DMS53 (cell line): Measurements from ENCODE around the gene EIF3L.
"Not testable (repeated sequence)": the region's sequence is repeated elsewhere in the genome, so short reads cannot be mapped to it uniquely, and the experiment has no call there.

ENCODE experiments used
- DNase-seq: peaks from one replicate; lab custom pipeline; 2025; lab: John Stamatoyannopoulos, UW

EIF3L gene

DNA sequence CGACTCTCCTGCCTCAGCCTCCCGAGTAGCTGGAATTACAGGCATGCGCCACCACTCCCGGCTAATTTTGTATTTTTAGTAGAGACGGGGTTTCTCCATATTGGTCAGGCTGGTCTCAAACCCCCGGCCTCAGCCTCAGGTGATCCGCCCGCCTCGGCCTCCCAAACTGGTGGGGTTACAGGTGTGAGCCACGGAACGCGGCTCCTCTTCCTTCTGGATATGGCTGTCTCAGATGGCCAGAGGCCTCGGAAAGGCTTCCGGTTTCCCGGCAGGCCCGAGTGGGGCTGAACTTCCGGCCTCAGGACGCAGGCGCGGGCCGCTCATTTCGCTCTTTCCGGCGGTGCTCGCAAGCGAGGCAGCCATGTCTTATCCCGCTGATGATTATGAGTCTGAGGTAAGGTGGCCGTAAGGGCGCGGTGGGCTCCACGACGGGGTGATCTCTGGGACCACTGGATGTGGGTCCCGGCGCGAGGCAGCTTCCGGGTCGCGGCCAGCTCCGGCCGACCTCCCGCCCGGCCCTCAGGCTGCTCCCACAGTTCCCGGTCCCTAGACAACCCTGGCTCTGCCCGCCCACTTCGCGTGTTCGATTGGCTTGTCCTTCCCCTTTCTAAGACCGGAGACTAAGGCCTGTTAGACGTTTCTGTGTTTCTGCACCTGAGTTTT lies at the start of gene EIF3L:
Gene EIF3L (plus strand): TSS at position 331 of the 663 bp plus-strand sequence. CDS start 31 bp downstream, at position 362.
- DNase-seq, result peak; percentile 88

GRCh38 chr22:37799979-37800378 lies 49.2 kb upstream of the EIF3L start:
- not testable (repeated sequence) for DNase-seq

GRCh38 chr22:37801946-37802309 lies 47.3 kb upstream of the EIF3L start:
- peak; percentile 68 for DNase-seq

GRCh38 chr22:37802310-37803194 lies 46.7 kb upstream of the EIF3L start:
- DNase-seq, result peak; percentile 69

DNA sequence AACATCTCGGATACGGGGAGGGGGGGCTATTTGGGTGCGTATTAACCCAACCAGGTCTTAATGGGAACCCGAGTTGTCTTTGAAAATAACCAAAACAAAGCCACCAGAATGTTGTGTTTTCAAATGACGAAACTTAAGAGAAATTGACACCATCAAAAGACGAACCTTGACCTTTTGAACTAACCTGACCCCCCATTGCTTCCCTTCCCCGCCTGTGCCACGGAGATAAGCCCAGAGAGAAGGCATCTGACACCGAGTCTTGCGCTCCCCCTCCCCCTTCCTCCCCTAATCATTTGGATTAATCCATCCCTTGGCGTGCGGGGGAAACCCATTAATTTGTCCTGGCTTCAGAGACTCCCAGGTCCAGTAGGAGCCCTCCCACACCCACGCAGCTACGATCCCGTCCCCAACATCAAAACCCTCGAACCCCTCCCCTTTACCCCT lies 46.0 kb upstream of the EIF3L start:
- peak; percentile 54 for DNase-seq

DNA sequence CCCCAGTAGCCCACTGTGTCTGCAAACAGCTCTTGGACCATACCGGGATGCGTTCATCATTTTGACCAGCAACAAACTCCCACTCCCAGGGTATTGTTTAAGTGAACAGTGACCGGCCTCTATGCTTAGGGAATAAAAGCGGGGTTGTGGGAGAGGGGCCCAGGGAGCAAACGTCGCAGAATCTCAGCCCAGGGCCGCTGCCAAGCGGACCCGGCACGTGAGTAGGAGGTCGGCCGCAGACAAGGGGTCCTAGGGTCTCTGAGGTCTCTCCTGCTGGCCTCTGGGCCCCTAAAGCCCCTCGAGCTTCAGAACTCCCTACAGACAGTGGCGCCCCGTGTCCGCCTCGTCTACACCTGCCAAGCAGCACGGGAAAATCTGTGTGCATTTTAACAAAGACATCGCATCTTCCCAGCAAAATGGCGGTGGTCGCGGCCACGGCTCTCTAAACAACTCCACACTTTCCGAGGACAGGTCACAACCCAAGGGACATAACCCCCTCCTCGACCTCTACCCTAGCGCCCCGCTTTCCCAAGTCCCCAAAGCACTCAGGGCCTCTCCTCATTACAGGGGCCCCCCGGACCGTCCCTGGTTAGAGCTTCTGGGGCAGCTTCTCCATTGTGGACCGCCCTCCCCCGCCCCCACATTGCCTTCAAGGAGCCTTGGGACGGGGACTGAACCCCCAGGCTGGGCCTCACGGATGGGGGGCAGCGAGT lies 45.4 kb upstream of the EIF3L start:
- peak; percentile 54 for DNase-seq

DNA sequence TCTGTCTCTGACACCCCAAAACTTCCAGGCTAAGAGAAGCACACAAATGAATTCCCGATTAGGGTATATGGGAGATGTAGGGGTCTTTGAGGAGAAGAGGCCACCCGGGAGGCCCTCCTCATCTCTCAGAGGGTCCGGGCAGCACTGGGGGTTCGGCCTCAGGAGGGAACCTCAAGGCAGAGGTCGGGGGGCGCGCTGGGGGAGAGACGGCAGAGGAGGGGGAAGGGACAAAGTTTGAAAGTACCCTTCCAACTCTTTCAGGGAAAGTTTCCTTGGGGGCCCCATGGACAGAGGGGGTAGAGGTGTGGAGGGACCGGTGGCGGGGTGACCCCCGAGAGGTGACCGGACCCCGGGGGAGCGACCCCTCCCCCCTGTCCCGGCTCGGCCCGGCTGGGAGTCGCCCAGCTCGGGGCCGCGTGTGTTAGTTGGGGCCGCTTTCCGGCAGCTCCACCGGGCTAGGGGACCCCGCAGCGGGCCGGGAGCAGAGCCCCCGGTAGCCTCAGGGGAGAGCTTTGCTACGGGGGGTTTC lies 44.8 kb upstream of the EIF3L start:
- peak; percentile 7 for DNase-seq

DNA sequence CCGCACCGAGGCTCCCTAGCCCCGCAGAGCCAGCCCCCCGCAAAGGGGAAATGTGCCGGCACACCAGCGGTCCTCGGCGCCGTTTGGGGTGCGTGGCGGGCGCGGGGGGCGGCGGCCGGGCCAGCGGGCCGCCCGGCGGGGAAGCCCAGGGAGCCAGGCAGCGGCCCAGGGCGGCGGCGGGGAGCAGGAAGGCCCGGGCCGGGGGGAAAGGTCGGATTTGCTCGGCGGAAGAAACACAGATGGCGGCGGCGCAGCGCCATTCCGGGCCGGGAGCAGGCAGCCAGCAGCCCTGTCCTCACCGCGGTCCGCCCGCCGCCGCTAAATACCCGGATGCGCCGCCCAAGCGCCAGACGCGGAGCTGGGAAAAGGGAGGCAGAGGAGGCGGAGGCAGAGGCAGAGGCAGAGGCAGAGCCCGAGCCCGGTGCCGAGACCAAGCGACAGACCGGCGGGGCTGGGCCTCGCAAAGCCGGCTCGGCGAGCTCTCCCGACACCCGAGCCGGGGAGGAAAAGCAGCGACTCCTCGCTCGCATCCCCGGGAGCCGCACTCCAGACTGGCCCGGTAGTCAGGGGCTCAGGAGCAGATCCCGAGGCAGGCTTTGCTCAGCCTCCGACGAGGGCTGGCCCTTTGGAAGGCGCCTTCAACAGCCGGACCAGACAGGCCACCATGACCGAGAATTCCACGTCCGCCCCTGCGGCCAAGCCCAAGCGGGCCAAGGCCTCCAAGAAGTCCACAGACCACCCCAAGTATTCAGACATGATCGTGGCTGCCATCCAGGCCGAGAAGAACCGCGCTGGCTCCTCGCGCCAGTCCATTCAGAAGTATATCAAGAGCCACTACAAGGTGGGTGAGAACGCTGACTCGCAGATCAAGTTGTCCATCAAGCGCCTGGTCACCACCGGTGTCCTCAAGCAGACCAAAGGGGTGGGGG lies 44.1 kb upstream of the EIF3L start:
- peak; percentile 78 for DNase-seq

- DNase-seq, result no peak
Observed at GRCh38 chr22:37805810-37806277, 43.4 kb upstream of the EIF3L start.

DNA sequence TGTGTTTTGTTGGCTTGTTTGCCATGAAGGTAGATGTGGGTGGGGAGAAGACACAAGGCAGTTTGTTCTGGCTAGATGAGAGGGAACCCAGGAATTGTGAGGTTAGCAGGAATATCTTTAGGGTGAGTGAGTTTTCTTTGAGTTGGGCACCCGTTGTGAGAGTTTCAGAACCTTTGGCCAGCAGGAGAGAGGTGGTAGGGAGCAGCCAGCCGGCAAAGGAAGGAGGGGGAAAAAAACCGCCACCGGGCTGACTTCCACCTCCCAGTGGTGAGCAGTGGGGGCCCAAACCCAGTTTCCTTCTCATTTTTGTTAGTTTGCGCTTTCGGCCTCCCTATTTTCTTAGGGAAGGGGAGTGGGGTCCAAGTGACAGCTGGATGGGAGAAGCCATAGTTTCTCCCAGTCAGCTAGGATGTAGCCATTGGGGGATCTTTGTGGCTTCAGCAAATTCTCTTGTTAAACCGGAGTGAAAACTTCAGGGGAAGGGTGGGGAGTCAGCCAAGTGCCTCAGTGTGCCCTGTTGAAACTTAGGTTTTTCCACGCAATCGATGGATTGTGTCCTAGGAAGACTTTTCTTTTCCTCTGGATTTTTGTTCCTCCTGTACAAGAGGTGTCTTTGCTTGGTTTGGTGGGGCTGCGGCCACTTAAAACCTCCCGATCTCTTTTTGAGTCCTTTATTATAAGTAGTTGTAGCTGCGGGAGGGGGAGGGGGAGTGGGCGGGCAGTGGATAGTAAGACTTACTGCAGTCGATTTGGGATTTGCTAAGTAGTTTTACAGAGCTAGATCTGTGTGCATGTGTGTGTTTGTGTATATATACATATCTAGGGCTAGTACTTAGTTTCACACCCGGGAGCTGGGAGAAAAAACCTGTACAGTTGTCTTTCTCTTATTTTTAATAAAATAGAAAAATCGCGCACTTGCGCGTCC lies 42.5 kb upstream of the EIF3L start:
- DNase-seq, result peak; percentile 38

DNA sequence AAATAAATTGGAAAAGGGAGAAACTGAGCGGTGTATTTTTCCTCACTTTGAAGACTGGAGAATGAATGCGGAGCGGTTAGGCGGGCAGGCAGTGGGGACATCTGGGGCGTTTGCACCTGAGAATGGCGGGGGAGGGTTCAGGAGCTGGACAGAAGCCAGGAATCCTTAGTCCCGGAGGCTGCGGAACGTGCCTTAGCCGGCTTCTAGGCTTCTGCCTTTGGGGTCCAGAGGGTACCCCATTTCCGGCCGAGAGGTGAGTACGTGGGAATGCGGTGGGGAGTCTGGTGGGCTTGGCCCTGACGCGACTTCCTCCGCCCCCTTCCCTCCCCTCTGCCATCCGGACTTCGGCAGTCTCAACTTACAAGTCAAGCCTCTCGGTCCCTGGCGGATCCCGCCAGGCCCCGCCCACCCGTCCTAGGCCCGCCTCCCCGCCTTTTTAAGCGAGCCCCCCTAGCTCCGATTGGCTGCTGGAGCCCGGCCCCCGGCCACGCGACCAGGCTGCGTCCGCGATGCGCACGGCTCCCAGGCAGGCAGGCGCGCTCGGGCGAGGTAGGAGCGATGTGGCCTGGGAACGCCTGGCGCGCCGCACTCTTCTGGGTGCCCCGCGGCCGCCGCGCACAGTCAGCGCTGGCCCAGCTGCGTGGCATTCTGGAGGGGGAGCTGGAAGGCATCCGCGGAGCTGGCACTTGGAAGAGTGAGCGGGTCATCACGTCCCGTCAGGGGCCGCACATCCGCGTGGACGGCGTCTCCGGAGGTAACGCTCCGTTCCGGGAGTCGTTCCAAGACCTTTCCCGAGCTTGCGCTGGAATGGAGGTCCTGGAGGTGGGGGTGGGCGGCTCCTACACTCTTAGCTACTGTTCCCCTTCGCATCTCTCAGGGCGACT lies 41.6 kb upstream of the EIF3L start, which contains the start of gene GCAT:
Gene GCAT (plus strand): TSS at position 525 of the 884 bp plus-strand sequence. CDS start 34 bp downstream, at position 559.
- DNase-seq, result peak; percentile 90

DNA sequence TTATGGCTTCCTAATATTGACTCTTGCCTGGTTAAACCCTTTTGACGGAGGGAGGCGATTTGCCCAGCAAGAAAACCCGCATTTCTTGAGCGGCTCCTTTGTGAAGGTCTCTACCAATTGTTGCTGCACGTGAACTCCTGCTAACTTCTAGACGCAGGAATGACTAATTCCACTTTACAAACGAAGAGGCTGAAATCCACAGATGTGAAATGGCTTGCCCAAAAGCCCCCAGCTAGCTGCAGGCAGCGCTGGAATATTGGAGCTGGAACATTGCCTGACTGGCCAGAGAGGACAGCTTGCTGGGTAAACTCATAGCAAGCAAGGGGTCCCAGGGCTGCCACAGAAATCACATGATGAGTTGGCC lies 40.9 kb upstream of the EIF3L start:
- DNase-seq, result peak; percentile 19

DNA sequence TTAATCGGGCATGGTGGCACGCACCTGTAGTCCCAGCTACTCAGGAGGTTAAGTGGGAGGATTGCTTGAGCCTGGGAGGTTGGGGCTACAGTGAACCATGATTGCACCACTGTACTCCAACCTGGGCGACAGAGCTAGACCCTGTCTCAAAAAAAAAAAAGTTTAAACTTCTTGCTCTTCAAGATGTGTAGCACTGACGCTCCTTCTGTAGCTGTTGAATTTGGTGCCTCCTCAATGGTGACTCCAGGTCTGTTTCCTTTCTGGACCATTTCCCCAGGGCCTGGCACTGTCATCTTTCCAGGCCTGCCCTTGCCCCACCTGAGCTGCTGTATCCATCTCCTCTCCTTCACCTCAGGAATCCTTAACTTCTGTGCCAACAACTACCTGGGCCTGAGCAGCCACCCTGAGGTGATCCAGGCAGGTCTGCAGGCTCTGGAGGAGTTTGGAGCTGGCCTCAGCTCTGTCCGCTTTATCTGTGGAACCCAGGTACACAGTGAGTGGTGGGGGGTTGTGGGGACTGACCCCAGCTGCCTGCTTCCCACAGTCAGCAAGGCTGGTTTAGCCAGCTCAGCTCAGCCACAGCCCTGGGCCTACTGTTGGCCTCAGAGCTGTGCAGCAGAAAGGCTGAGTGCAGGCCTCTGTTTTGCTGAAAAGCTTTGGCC lies 39.4 kb upstream of the EIF3L start:
- DNase-seq, result no peak

GRCh38 chr22:37811867-37812266 lies 37.4 kb upstream of the EIF3L start:
- no peak for DNase-seq

- DNase-seq, result no peak
Observed at GRCh38 chr22:37812869-37813678, 36.1 kb upstream of the EIF3L start.

- DNase-seq, result no peak
Observed at GRCh38 chr22:37815593-37815992, 33.6 kb upstream of the EIF3L start.

- no peak for DNase-seq
Observed at GRCh38 chr22:37816543-37817180, 32.6 kb upstream of the EIF3L start.
